Stimulated activated naive CD4-positive, alpha-beta T cell treated with Interleukin-2 at 50 U/mL for 16 hours (primary cell): Measurements from ENCODE around the gene SVEP1.

ENCODE experiments used
- DNase-seq: peaks from one replicate; lab custom pipeline; 2025; lab: John Stamatoyannopoulos, UW

Gene SVEP1

GRCh38 chr9:110317911-110318310 lies 261.6 kb downstream of the SVEP1 start:
- no peak for DNase-seq

- no peak for DNase-seq
Measured at GRCh38 chr9:110316261-110317075, 263.1 kb downstream of the SVEP1 start.
